Activated gamma-delta T cell treated with anti-CD3 and anti-CD28 coated beads, Interleukin-2, amount 50 U/mL, for 16 hours (primary cell): ENCODE results near the gene ZNF444.

Experiments
- DNase-seq: peaks from one replicate; pipeline ENCODE4 v3.0.0-alpha.2; 2020; ENCODE audit warnings: low read depth

Gene ZNF444

GRCh38 chr19:56107626-56108351 is 33.3 kb upstream of the ZNF444 start:
- no peak for DNase-seq

GRCh38 chr19:56108447-56109195 is 32.5 kb upstream of the ZNF444 start:
- no peak for DNase-seq

GRCh38 chr19:56109226-56109625 is 31.9 kb upstream of the ZNF444 start:
- no peak for DNase-seq

- DNase-seq: no peak
These were observed 30.3 kb upstream of the ZNF444 start for GRCh38 chr19:56110515-56111448.

GRCh38 chr19:56111601-56112312 is 29.3 kb upstream of the ZNF444 start:
- peak; percentile 18 for DNase-seq

GRCh38 chr19:56112313-56112709 is 28.8 kb upstream of the ZNF444 start:
- no peak for DNase-seq

GRCh38 chr19:56113074-56113632 is 27.9 kb upstream of the ZNF444 start:
- DNase-seq: no peak

- DNase-seq: no peak
These were observed 26.9 kb upstream of the ZNF444 start for GRCh38 chr19:56114051-56114777.

GRCh38 chr19:56114778-56115110 is 26.3 kb upstream of the ZNF444 start:
- DNase-seq: no peak

GRCh38 chr19:56115490-56115889 is 25.6 kb upstream of the ZNF444 start:
- DNase-seq: no peak

- DNase-seq: no peak
These were observed 24.5 kb upstream of the ZNF444 start for GRCh38 chr19:56116606-56117005.

GRCh38 chr19:56117376-56117884 is 23.7 kb upstream of the ZNF444 start:
- no peak for DNase-seq

GRCh38 chr19:56117889-56118288 is 23.2 kb upstream of the ZNF444 start:
- no peak for DNase-seq

GRCh38 chr19:56118666-56119581 is 22.2 kb upstream of the ZNF444 start:
- DNase-seq: no peak

GRCh38 chr19:56119582-56119978 is 21.5 kb upstream of the ZNF444 start:
- DNase-seq: no peak

- no peak for DNase-seq
These were observed 21.1 kb upstream of the ZNF444 start for GRCh38 chr19:56120002-56120370.

- DNase-seq: peak; percentile 70
These were observed 20.5 kb upstream of the ZNF444 start for GRCh38 chr19:56120371-56121179.
